ENCODE results near the gene PDK3. TPM values are rescaled to one million over a fixed set of nuclear protein-coding genes. Genes with fewer than 3 reads are reported as not detected.
A peak's percentile ranks its signal among the peaks of the same experiment; 100 is the strongest.

PDK3 gene
- polyA plus RNA-seq, 6 donors from 2014 or later, result 25.9 to 30.8 (median 29.6) TPM

DNA sequence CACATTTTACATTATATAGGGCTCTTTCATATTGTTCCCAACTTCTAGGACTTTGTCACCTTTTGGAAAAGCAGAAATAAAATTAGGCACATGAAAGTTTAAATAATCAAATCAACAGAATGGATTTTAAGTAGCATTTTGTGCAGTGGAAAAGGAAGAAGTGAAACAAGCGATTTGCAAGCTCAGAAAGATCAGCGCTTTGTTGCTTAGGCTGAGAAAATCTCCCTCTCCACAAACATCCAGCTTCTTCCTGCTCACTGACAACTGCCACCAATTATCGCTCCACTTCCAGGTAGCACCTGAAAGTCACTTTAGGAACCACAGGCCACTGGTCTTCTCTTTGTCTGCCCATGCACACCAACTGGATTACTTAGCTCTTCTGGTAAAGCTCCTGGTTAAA lies 2.0 kb upstream of the PDK3 start:
- Mint-ChIP-seq H3K9me3 (peaks cover 0 to 5% (median 0%) of the 10 kb centered on the region in 7 donors), H3K27me3 (peaks cover 0 to 15% (median 10%) of the 10 kb centered on the region in 3 donors), H3K4me1 (peaks cover 8 to 20% (median 19%) of the 10 kb centered on the region in 3 donors), H3K4me3 (peak overlapping the region in 3 of 8 donors; percentile 16 to 89 (median 25)), H3K36me3 (no peaks in the 10 kb centered on the region), H3K27ac (peak overlapping the region in 3 of 6 donors; percentile 24 to 79 (median 77))
- ATAC-seq (ENCODE audit: low read depth in 2 of 2), result no peak
- peak; percentile 9 for DNase-seq

DNA sequence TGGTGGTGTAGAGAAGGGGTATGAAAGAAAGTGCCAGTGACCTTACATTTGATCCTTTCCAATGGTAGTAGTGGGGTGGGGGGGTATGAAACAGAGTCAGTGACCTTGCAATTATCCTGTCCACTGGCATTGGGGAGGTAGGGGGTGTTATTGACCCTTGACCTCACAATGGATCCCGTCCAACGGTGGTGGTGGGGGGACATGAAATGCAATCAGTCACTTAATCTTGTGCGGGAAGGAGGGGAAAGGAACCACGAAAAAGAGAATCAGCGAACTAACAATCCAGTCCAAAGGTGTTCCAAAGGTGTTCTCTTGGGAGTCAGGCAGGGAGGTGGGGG lies 619 bp upstream of the PDK3 start:
- Mint-ChIP-seq H3K27ac (peak overlapping the region; percentile 65 to 95 (median 92)), H3K36me3 (no peaks in the 10 kb centered on the region), H3K27me3 (peaks cover 0 to 5% (median 3%) of the 10 kb centered on the region in 3 donors), H3K4me1 (peaks cover 11 to 29% (median 19%) of the 10 kb centered on the region in 3 donors), H3K4me3 (peak overlapping the region; percentile 66 to 95 (median 88)), H3K9me3 (peaks cover 0 to 5% (median 0%) of the 10 kb centered on the region in 7 donors)
- ATAC-seq (ENCODE audit: low read depth in 2 of 2) (no peak), DNase-seq (no peak)

DNA sequence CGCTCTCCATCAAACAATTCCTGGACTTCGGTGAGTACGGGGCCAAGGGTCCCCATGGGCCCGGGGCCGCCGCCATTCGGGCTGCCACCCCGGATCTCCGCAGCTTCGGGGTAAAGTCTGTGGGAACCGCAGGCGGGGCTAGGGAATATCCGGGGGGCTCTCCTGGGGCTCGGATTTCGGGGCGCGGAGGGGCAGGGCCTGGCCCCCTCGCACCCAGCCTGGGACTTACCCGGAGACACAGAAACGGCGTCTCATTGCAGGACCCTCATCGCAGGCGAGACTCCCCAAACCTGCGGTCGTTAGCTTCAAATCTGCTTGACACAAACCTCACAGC lies 413 bp downstream of the PDK3 start:
- Mint-ChIP-seq H3K4me3 (peak overlapping the region; percentile 66 to 91 (median 83)), H3K27ac (peak overlapping the region in 3 of 6 donors; percentile 9 to 76 (median 70)), H3K4me1 (peaks cover 11 to 35% (median 19%) of the 10 kb centered on the region in 3 donors), H3K9me3 (peaks cover 0 to 3% (median 0%) of the 10 kb centered on the region in 7 donors), H3K36me3 (no peaks in the 10 kb centered on the region), H3K27me3 (no peaks in the 10 kb centered on the region)
- ATAC-seq (ENCODE audit: low read depth in 2 of 2) (peak; percentile 6 to 12), DNase-seq (no peak)

DNA sequence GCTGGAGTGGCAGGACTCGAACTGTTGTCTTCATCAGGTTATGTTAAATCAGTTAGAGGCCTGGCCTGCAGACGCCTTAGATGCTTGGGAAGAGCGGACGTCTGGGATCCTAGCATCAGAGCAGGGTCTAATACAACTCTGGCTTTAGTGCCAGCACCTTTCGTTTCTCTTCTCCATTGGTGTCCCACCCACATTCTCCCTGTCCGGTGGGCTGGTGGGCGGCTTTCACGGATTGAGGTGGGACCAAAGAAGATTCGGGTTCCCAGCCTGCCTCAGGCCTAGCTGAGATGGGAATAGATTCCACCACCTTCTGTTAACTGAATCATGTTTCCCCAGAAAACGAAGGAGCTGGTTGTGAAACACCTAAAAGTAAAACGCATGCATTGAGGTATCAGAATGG lies 939 bp downstream of the PDK3 start:
- H3K9me3 Mint-ChIP-seq, result peaks cover 0 to 3% (median 0%) of the 10 kb centered on the region in 7 donors
- no peaks in the 10 kb centered on the region for H3K36me3 Mint-ChIP-seq
- peak overlapping the region; percentile 66 to 91 (median 83) for H3K4me3 Mint-ChIP-seq
- no peak for DNase-seq
- H3K27me3 Mint-ChIP-seq, result no peaks in the 10 kb centered on the region
- H3K4me1 Mint-ChIP-seq, result peaks cover 13 to 37% (median 19%) of the 10 kb centered on the region in 3 donors
- no peak for ATAC-seq (ENCODE audit: low read depth in 2 of 2)
- H3K27ac Mint-ChIP-seq, result peak overlapping the region in 4 of 6 donors; percentile 9 to 73 (median 39)

DNA sequence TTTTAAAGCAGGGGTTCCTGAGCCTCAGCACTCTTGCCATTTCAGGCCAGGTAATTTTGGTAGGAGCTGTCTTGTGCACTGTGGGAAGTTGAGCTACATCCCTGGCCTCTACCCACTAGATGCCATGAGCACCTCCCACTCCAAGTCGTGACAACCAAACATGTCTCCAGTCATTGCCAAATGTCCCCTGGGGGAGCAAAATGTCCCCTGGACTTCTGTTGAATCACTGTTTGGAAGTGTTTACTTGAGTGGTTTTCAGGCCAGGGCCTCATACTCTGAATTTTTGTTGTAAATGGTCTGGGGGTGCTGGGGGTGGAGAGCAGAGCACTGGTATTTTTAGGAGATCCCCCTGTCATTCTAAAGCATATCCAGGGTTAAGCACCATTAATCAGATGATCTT lies 3.2 kb downstream of the PDK3 start:
- H3K9me3 Mint-ChIP-seq, result peaks cover 0 to 3% (median 0%) of the 10 kb centered on the region in 7 donors
- no peaks in the 10 kb centered on the region for H3K27me3 Mint-ChIP-seq
- no peaks in the 10 kb centered on the region for H3K36me3 Mint-ChIP-seq
- H3K27ac Mint-ChIP-seq, result peak overlapping the region in 2 of 6 donors; percentile 10 to 51
- H3K4me3 Mint-ChIP-seq, result peak overlapping the region in 1 of 8 donors; percentile 43
- ATAC-seq (ENCODE audit: low read depth in 2 of 2) (no peak), DNase-seq (no peak)
- H3K4me1 Mint-ChIP-seq, result peaks cover 22 to 36% (median 25%) of the 10 kb centered on the region in 3 donors

DNA sequence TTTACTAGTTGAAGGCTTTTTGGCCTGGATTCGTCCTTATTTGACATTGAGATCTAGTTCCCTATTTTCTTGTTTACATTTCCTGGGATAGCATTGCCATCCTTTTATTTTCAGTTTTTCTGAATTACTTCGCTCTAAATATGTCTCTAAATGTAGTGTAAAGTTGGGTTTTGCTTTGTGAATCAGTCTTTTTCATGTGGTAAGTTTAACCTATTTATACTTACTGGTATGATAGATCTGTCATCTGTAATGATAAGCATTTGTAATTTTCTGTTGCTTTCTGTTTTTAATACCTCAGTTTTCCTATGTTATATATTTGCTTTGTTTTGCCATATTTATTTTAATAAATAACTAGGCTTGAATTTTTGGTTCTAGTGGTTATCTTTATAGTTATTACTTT lies 6.7 kb downstream of the PDK3 start:
- DNase-seq (no peak), ATAC-seq (ENCODE audit: low read depth in 2 of 2) (no peak)
- Mint-ChIP-seq H3K4me1 (peaks cover 17 to 28% (median 18%) of the 10 kb centered on the region in 3 donors), H3K9me3 (peaks cover 0 to 5% (median 0%) of the 10 kb centered on the region in 7 donors), H3K27me3 (no peaks in the 10 kb centered on the region), H3K4me3 (peak overlapping the region in 1 of 8 donors; percentile 54), H3K27ac (no peak overlapping the region), H3K36me3 (no peaks in the 10 kb centered on the region)

DNA sequence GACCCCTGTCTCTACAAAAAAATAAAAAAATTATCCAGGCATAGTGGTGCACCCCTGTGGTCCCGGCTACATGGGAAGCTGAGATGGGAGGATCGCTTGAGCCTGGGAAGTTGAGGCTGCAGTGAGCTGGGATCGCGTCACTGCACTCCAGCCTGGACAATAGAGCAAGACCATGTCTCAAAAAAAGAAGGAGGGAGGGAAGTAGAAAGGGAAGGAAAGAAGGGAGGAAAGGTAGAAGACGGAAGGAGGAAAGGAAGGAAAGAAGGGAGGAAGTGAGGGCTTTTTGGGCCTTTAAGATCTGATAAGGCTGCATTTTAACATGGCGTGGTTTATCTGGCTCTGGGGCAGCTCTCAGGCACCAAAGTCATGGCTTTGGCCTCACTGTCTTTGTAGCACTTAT lies 10.4 kb downstream of the PDK3 start:
- H3K9me3 Mint-ChIP-seq, result peaks cover 0 to 5% (median 0%) of the 10 kb centered on the region in 7 donors
- ATAC-seq (ENCODE audit: low read depth in 2 of 2), result no peak
- H3K27me3 Mint-ChIP-seq, result no peaks in the 10 kb centered on the region
- H3K4me3 Mint-ChIP-seq, result peak overlapping the region in 1 of 8 donors; percentile 73
- H3K4me1 Mint-ChIP-seq, result peaks cover 26 to 34% (median 30%) of the 10 kb centered on the region in 3 donors
- no peak for DNase-seq
- no peaks in the 10 kb centered on the region for H3K36me3 Mint-ChIP-seq
- H3K27ac Mint-ChIP-seq, result peak overlapping the region in 1 of 6 donors; percentile 19

DNA sequence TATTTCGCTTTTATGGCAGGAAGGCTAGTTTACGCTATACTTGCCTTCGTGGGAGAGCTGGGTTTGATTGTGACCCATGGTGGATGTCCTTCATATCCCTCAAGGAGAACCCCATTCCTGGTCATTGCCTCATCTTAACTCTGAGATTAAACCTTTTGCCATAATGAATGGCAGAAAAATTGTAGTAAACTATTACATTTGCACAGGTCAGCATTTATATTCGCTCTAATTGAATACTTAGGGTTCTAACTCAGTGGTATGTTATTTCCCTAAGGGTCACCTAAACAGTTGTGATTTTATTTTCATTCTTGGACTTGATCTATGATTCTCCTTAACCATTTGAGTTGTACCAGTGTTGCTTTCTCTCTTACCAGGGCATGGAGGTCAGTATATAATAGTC lies 13.4 kb downstream of the PDK3 start:
- no peaks in the 10 kb centered on the region for H3K27me3 Mint-ChIP-seq
- H3K4me3 Mint-ChIP-seq, result peak overlapping the region in 3 of 8 donors; percentile 9 to 73 (median 67)
- DNase-seq (no peak), ATAC-seq (ENCODE audit: low read depth in 2 of 2) (no peak)
- peaks cover 17 to 40% (median 27%) of the 10 kb centered on the region in 3 donors for H3K4me1 Mint-ChIP-seq
- H3K36me3 Mint-ChIP-seq, result no peaks in the 10 kb centered on the region
- H3K27ac Mint-ChIP-seq, result peak overlapping the region in 5 of 6 donors; percentile 63 to 98 (median 97)
- peaks cover 0 to 8% (median 0%) of the 10 kb centered on the region in 7 donors for H3K9me3 Mint-ChIP-seq

DNA sequence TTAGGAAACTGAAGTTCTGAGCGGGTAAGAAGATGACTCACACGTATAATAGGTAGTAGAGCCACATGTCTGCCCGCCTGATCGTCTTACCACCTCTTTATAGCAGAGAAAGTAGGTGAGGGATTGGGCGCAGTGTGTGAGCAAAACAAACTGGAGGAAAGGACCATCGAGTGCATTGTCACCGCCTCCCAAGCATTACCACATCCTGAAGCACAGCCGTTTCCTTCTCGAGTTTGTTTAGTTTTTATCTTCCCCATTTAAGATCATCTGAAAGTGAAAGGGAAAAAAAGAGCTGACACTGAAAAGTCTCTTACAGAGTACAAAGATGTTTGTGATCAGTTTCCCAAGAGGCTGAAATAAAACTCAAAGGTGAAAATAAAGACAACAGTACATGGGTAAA lies 14.8 kb downstream of the PDK3 start:
- peaks cover 17 to 40% (median 27%) of the 10 kb centered on the region in 3 donors for H3K4me1 Mint-ChIP-seq
- DNase-seq (peak; percentile 77), ATAC-seq (ENCODE audit: low read depth in 2 of 2) (peak; percentile 95 to 96)
- no peaks in the 10 kb centered on the region for H3K36me3 Mint-ChIP-seq
- peaks cover 0 to 8% (median 0%) of the 10 kb centered on the region in 7 donors for H3K9me3 Mint-ChIP-seq
- peak overlapping the region; percentile 64 to 90 (median 81) for H3K4me3 Mint-ChIP-seq
- no peaks in the 10 kb centered on the region for H3K27me3 Mint-ChIP-seq
- peak overlapping the region; percentile 91 to 98 (median 97) for H3K27ac Mint-ChIP-seq

DNA sequence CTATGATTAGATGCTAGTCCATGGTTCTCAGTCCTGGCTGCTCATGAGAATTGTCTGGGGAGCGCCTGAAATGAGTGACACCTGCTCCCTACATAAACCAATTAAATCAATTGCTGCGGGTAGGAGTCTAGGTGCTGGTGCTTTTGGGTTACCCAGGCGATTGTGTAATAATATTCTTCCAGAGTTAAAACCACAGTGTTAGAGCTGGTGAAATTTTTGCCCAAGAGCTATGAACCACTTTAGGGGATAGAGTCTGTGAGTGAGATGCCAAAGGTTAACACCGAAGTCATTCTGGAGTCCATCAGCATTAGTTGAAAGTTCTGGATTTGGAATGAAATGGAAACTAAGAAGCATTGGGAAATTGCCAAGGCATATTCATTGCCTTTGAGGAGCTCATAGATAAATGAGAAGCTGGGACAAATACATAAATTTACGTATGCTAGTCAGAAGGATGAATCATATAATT lies 15.3 kb downstream of the PDK3 start:
- H3K4me3 Mint-ChIP-seq, result peak overlapping the region; percentile 64 to 90 (median 81)
- H3K9me3 Mint-ChIP-seq, result peaks cover 0 to 6% (median 0%) of the 10 kb centered on the region in 7 donors
- H3K36me3 Mint-ChIP-seq, result no peaks in the 10 kb centered on the region
- ATAC-seq (ENCODE audit: low read depth in 2 of 2) (peak; percentile 50 to 54), DNase-seq (no peak)
- H3K27me3 Mint-ChIP-seq, result no peaks in the 10 kb centered on the region
- peaks cover 18 to 40% (median 27%) of the 10 kb centered on the region in 3 donors for H3K4me1 Mint-ChIP-seq
- H3K27ac Mint-ChIP-seq, result peak overlapping the region; percentile 75 to 98 (median 96)

DNA sequence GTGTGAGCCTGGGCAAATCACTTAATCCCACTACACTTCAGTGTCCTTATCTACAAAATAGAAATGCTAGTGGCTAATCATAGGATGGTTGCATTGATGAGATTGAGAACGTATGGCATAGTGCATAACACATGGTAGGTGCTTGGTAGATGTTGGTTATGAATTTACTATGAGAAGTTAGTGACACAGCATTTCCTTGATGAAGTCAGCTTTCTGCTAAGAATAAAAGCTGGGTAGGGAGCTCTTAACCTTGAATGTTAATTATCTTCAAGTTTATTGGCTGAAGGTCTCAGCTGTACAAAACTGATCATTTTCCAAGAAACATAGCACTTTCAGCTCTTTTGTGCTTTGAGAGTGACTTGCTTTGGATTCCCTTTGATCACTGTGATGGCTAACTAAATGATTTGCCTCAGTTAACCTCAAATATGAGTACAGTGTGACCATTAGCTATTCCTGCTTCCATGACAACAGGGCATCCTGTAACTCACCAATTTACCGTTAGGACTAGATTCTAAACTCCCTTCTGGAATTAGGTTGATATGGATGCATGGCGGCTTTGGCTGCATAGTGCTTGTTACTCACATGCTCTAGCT lies 17.8 kb downstream of the PDK3 start:
- no peaks in the 10 kb centered on the region for H3K27me3 Mint-ChIP-seq
- no peak for DNase-seq
- H3K9me3 Mint-ChIP-seq, result peaks cover 0 to 4% (median 0%) of the 10 kb centered on the region in 7 donors
- H3K27ac Mint-ChIP-seq, result peak overlapping the region in 2 of 6 donors; percentile 91 to 98
- H3K4me1 Mint-ChIP-seq, result peaks cover 17 to 31% (median 17%) of the 10 kb centered on the region in 3 donors
- no peaks in the 10 kb centered on the region for H3K36me3 Mint-ChIP-seq
- no peak overlapping the region for H3K4me3 Mint-ChIP-seq
- ATAC-seq (ENCODE audit: low read depth in 2 of 2), result no peak

DNA sequence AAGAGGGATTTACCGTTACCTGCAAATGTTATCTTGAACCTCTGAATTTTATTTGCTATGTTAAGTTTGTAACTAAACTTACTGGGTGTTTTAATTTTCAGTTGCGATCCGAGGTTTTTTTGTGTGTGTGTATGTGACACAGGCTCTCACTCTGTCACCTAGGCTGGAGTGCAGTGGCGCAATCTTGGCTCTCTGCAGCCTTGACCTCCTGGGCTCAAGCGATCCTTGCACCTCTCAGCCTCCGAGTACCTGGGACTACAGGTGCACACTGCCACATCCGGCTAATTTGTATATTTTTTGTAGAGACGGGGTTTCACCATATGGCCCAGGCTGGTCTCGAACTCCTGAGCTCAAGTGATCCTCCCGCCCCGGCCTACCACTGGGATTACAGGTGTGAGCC lies 18.5 kb downstream of the PDK3 start:
- Mint-ChIP-seq H3K4me1 (peaks cover 15 to 28% (median 16%) of the 10 kb centered on the region in 3 donors), H3K9me3 (peaks cover 0 to 4% (median 0%) of the 10 kb centered on the region in 7 donors), H3K27ac (peak overlapping the region in 3 of 6 donors; percentile 22 to 72 (median 34)), H3K4me3 (peak overlapping the region in 1 of 8 donors; percentile 28), H3K27me3 (no peaks in the 10 kb centered on the region), H3K36me3 (no peaks in the 10 kb centered on the region)
- ATAC-seq (ENCODE audit: low read depth in 2 of 2) (no peak), DNase-seq (no peak)

DNA sequence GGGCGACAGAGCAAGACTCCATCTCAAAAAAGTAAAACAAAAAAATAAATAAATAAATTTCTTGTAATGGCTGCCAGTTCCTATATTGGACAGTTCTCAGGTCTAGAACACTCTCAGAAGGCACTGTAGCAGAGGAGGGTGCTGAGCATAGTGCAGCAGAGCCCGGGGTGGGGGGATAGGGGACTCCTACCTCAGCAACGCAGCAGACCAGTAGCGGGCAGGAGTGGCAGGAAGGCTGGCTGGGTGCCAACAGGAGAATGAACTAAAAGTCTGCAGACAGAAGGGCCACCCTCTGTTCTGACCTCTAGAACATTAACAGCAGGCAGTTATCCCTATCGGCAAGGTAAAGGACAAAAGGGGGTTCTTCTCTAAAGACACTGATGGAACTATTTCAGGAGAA lies 20.2 kb downstream of the PDK3 start:
- Mint-ChIP-seq H3K36me3 (no peaks in the 10 kb centered on the region), H3K9me3 (peaks cover 0 to 4% (median 0%) of the 10 kb centered on the region in 7 donors), H3K27ac (no peak overlapping the region), H3K27me3 (no peaks in the 10 kb centered on the region), H3K4me1 (peaks cover 5 to 13% (median 8%) of the 10 kb centered on the region in 3 donors), H3K4me3 (no peak overlapping the region)
- DNase-seq (no peak), ATAC-seq (ENCODE audit: low read depth in 2 of 2) (no peak)

Measured in naive B cell (primary cell).